SU-DHL-6 (cell line): ENCODE data around the gene SNX25.

Experiments used
- H2AFZ ChIP-seq: fragments of 200-600 bp; sonication (generic); 2 replicates; pipeline ENCODE4 v1.6.1; 2014; ENCODE audit warnings: low read depth, mild to moderate bottlenecking, moderate library complexity, mixed read lengths, antibody characterized with exemption, low read length; ENCODE audit not compliant: severe bottlenecking
- H3F3A ChIP-seq: fragments of 200-600 bp; shearing (Covaris generic); 2 replicates; pipeline ENCODE4 v1.6.0; 2016; ENCODE audit warnings: antibody characterized with exemption, mild to moderate bottlenecking; ENCODE audit not compliant: insufficient read depth
- H3K27ac ChIP-seq: fragments of 200-600 bp; sonication (generic); 2 replicates; pipeline ENCODE4 v1.5.1; 2016; ENCODE audit warnings: low read depth, mild to moderate bottlenecking, low read length, moderate library complexity, mixed read lengths
- H3K27me3 ChIP-seq: fragments of 200-600 bp; sonication (generic), shearing (Covaris generic); 2 replicates; pipeline ENCODE4 v1.6.0; 2014; ENCODE audit warnings: mild to moderate bottlenecking, low read length
- H3K36me3 ChIP-seq: fragments of 200-600 bp; sonication (generic); 2 replicates; pipeline ENCODE4 v1.6.1; 2014; ENCODE audit warnings: mild to moderate bottlenecking, low read length, mixed read lengths
- H3K4me2 ChIP-seq: fragments of 300-600, 200-600 bp; shearing (Covaris generic), sonication (generic); 2 replicates; pipeline ENCODE4 v1.6.0; 2014; ENCODE audit warnings: low read length, low read depth, mild to moderate bottlenecking; ENCODE audit not compliant: poor library complexity, severe bottlenecking
- H3K4me3 ChIP-seq: fragments of 200-600 bp; sonication (generic); 2 replicates; pipeline ENCODE4 v1.5.1; 2014; ENCODE audit warnings: antibody characterized with exemption, low read length, mild to moderate bottlenecking, mixed read lengths; ENCODE audit not compliant: insufficient read depth, poor library complexity, severe bottlenecking
- H3K79me2 ChIP-seq: fragments of 200-600 bp; sonication (generic); 2 replicates; pipeline ENCODE4 v1.6.1; 2014; ENCODE audit warnings: mild to moderate bottlenecking, low read length, moderate library complexity; ENCODE audit not compliant: insufficient read depth
- H3K9ac ChIP-seq: fragments of 200-600 bp; sonication (generic); 2 replicates; pipeline ENCODE4 v1.7.0; 2014; ENCODE audit warnings: mild to moderate bottlenecking, low read length
- H3K9me2 ChIP-seq: fragments of 200-600 bp; sonication (generic); replicated peaks from 2 replicates; pipeline ENCODE4 v1.6.1; 2014; ENCODE audit warnings: low read length; ENCODE audit not compliant: insufficient read depth
- H3K9me3 ChIP-seq: fragments of 200-600 bp; sonication (generic); 2 replicates; pipeline ENCODE4 v1.6.1; 2014; ENCODE audit warnings: low read length, mixed read lengths; ENCODE audit not compliant: insufficient read depth
- H4K20me1 ChIP-seq: fragments of 200-600 bp; sonication (generic); 2 replicates; pipeline ENCODE4 v1.6.1; 2014; ENCODE audit warnings: low read depth, mild to moderate bottlenecking, antibody characterized with exemption, low read length, moderate library complexity, mixed read lengths
- CTCF ChIP-seq: fragments of 200-600 bp; sonication (generic); IDR thresholded peaks from one replicate; pipeline ENCODE4 v1.5.1; 2017; ENCODE audit warnings: antibody characterized with exemption, mild to moderate bottlenecking, low read length, moderate library complexity; ENCODE audit not compliant: insufficient read depth, poor library complexity, severe bottlenecking
- EZH2phosphoT487 ChIP-seq: fragments of 200-600 bp; sonication (generic), shearing (Covaris generic); conservative IDR thresholded peaks from 2 replicates; pipeline ENCODE4 v1.6.1; 2018; ENCODE audit warnings: mild to moderate bottlenecking, antibody characterized with exemption, low read length, moderate library complexity, mixed read lengths

Gene SNX25

GRCh38 chr4:185259719-185260118 lies 50.3 kb downstream of the SNX25 start:
- Histone ChIP-seq H3K27me3 (no peaks in the 10 kb centered on the region), H3K9me2 (no peaks in the 10 kb centered on the region), H2AFZ (no peak overlapping the region), H3K9me3 (no peaks in the 10 kb centered on the region), H3K27ac (peak overlapping the region; percentile 46; the same call in 1 of the 2 replicates), H3K79me2 (0 out of 2 replicates have a peak, but pooled peaks cover 4% of the 10 kb centered on the region), H4K20me1 (no peaks in the 10 kb centered on the region), H3K4me2 (no peak overlapping the region), H3K9ac (no peak overlapping the region), H3K36me3 (peaks cover 5% of the 10 kb centered on the region), H3K4me3 (no peak overlapping the region), H3F3A (0 out of 2 replicates have a peak, but pooled peaks cover under 1% of the 10 kb centered on the region)
- TF ChIP-seq CTCF (no peak), EZH2phosphoT487 (no peak)

- no peak overlapping the region for H3K9ac ChIP-seq
- H3K79me2 ChIP-seq = no peaks in the 10 kb centered on the region
- no peaks in the 10 kb centered on the region for H3K9me3 ChIP-seq
- no peak overlapping the region for H3K4me2 ChIP-seq
- H3K27me3 ChIP-seq = no peaks in the 10 kb centered on the region
- H2AFZ ChIP-seq = no peak overlapping the region
- H3K4me3 ChIP-seq = no peak overlapping the region
- H3K36me3 ChIP-seq = peaks cover 5% of the 10 kb centered on the region
- H3F3A ChIP-seq = peaks cover 11% of the 10 kb centered on the region; the same call in 1 of the 2 replicates
- no peak overlapping the region for H3K27ac ChIP-seq
- H3K9me2 ChIP-seq = no peaks in the 10 kb centered on the region
- no peaks in the 10 kb centered on the region for H4K20me1 ChIP-seq
- TF ChIP-seq CTCF (no peak), EZH2phosphoT487 (no peak)
Measured at GRCh38 chr4:185261946-185262345, 52.5 kb downstream of the SNX25 start.

- Histone ChIP-seq H3K79me2 (no peaks in the 10 kb centered on the region), H4K20me1 (no peaks in the 10 kb centered on the region), H3K27me3 (no peaks in the 10 kb centered on the region), H3K9me3 (no peaks in the 10 kb centered on the region), H3K4me2 (peak overlapping the region; percentile 41), H3F3A (peaks cover 11% of the 10 kb centered on the region; the same call in 1 of the 2 replicates), H3K4me3 (no peak overlapping the region), H3K36me3 (peaks cover 6% of the 10 kb centered on the region), H3K9ac (no peak overlapping the region), H3K27ac (peak overlapping the region; percentile 63), H3K9me2 (no peaks in the 10 kb centered on the region), H2AFZ (no peak overlapping the region)
- no peak for TF ChIP-seq EZH2phosphoT487
- no peak for TF ChIP-seq CTCF
Measured at GRCh38 chr4:185263419-185263818, 54.0 kb downstream of the SNX25 start.
